WERI-Rb-1 (cell line): ENCODE results near the gene KRTAP4-5.
"Not testable (repeated sequence)": the region's sequence is repeated elsewhere in the genome, so short reads cannot be mapped to it uniquely, and the experiment has no call there.

Experiments
- DNase-seq: peaks from one replicate; pipeline ENCODE4 v3.0.0-alpha.2; 2020
- H3K27ac ChIP-seq: fragments of 250-450 bp; sonication (Bioruptor Pico); 2 replicates; pipeline ENCODE4 v1.5.1; 2020; ENCODE audit warnings: mild to moderate bottlenecking, moderate library complexity
- H3K27me3 ChIP-seq: fragments of 250-450 bp; sonication (Bioruptor Pico); 2 replicates; pipeline ENCODE4 v1.5.1; 2021; ENCODE audit warnings: mild to moderate bottlenecking, low read depth, moderate library complexity; ENCODE audit not compliant: insufficient read depth, severe bottlenecking
- H3K36me3 ChIP-seq: fragments of 250-450 bp; sonication (Bioruptor Pico); 2 replicates; pipeline ENCODE4 v1.5.1; 2020; ENCODE audit warnings: mild to moderate bottlenecking, moderate library complexity
- H3K4me3 ChIP-seq: 2 replicates; pipeline ENCODE4 v1.5.1; 2011; ENCODE audit warnings: low read depth, mild to moderate bottlenecking, control low read depth, low read length
- H3K9me3 ChIP-seq: fragments of 250-450 bp; sonication (Bioruptor Pico); 2 replicates; pipeline ENCODE4 v1.5.1; 2021; ENCODE audit warnings: mild to moderate bottlenecking, moderate library complexity; ENCODE audit not compliant: severe bottlenecking
- CTCF ChIP-seq: IDR thresholded peaks from 2 replicates; pipeline ENCODE4 v1.5.1; 2011; ENCODE audit warnings: low read depth, mild to moderate bottlenecking, control low read depth, inconsistent platforms, low read length

Gene KRTAP4-5

DNA sequence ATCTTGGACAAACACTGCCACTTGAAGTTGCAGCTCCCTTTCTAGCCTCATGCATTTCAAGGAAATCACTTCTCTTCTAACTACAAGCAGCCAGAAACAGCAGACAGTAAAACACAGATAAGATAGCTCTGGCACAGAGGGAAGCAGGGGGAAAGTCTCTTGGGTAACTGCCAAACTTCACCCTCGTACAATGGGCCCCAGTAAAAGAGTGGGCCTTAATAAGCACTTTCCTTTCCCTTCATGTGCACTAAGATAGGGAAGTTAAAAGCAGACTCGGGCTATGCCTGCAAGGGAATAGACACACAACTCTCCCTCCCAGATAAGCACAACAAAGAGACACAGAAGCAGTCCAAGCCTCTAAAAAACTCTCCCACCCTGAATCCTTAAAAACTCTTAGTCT is 4.2 kb upstream of the KRTAP4-5 start:
- Histone ChIP-seq H3K27me3 (peaks cover 91% of the 10 kb centered on the region), H3K9me3 (no peaks in the 10 kb centered on the region), H3K27ac (no peak overlapping the region), H3K36me3 (no peaks in the 10 kb centered on the region), H3K4me3 (no peak overlapping the region)
- TF ChIP-seq CTCF, result no peak
- no peak for DNase-seq

DNA sequence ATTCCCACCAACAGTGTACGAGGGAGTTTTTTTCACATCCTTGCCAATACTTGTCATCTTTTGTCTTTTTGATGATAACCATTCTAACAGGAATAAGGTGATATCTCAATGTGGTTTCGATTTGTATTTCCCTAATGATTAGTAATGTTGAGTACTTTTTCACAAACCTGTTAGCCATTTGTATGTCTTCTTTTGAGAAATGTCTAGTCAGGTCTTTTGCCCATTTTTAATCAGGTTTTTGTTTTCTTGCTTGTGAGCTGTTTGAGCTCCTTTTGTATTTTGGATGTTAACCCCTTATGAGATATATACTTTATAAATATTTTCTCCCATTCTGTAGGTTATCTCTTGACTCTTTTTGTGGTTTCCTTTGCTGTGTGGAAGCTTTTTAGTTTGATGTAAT is 1.9 kb upstream of the KRTAP4-5 start:
- Histone ChIP-seq H3K27me3 (peaks cover 90% of the 10 kb centered on the region), H3K36me3 (no peaks in the 10 kb centered on the region), H3K9me3 (no peaks in the 10 kb centered on the region), H3K27ac (no peak overlapping the region), H3K4me3 (no peak overlapping the region)
- no peak for DNase-seq
- no peak for TF ChIP-seq CTCF

- Histone ChIP-seq H3K9me3 (no peaks in the 10 kb centered on the region), H3K27me3 (peaks cover 90% of the 10 kb centered on the region), H3K27ac (no peak overlapping the region), H3K36me3 (no peaks in the 10 kb centered on the region), H3K4me3 (no peak overlapping the region)
- DNase-seq, result no peak
- TF ChIP-seq CTCF, result no peak
These were observed 401 bp upstream of the KRTAP4-5 start for GRCh38 chr17:41150026-41150425.

DNA sequence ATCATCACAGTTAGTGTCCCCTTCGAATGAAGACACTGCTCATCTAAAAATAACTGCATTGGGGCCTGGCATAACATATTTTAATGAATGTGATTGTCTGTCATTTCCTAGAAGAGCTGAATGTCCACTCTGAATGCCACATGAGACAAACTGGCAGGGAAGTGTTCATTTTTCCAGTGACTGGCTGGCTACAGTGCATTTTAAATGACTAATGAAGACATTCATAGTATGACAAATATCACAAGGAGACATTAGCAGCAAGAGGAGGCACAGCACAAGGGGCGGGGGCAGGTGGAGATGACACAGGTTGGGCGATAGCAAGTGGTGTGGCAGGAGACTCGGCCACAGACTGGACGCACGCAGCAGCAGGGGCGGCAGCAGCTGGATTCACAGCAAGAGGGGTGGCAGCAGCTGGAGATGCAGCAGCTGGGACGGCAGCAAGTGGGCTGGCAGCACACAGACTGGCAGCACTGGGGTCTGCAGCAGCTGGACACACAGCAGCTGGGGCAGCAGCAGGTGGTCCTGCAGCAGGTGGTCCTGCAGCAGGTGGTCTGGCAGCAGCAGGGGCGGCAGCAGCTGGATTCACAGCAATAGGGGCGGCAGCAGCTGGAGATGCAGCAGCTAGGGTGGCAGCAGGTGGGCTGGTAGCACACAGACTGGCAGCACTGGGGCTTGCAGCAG is 514 bp downstream of the KRTAP4-5 start:
- H3K27ac ChIP-seq, H3K9me3 ChIP-seq, DNase-seq, H3K4me3 ChIP-seq, H3K36me3 ChIP-seq: not testable (repeated sequence)
- peaks cover 90% of the 10 kb centered on the region for H3K27me3 ChIP-seq

GRCh38 chr17:41147531-41148204 is 2.0 kb downstream of the KRTAP4-5 start:
- no peak for DNase-seq
- TF ChIP-seq CTCF, result no peak
- peaks cover 87% of the 10 kb centered on the region for H3K27me3 ChIP-seq
- H3K36me3 ChIP-seq, result no peaks in the 10 kb centered on the region
- H3K4me3 ChIP-seq, result no peak overlapping the region
- no peak overlapping the region for H3K27ac ChIP-seq
- no peaks in the 10 kb centered on the region for H3K9me3 ChIP-seq

DNA sequence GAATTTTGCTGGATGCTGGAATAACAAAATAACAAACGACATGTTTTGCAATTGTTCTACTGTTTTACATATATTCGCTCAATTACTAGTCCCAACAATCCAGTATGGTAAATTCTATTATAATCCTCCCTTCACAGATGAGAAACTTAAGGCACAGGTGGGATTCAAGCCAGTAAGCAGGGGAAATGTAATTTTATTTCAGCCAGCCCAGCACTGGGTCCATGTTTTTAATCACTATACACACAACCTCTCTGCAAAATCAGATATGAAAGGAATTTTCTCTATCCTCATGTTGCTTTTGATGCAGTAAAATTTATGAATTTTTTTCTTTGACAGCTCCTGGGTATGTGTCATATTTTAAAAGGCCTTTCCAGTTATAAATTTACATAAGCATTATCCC is 4.4 kb downstream of the KRTAP4-5 start:
- Histone ChIP-seq H3K9me3 (peaks cover 8% of the 10 kb centered on the region), H3K27ac (no peak overlapping the region), H3K4me3 (no peak overlapping the region), H3K27me3 (peaks cover 86% of the 10 kb centered on the region), H3K36me3 (no peaks in the 10 kb centered on the region)
- TF ChIP-seq CTCF, result no peak
- no peak for DNase-seq
